GM19372 (cell line): ENCODE results near the gene BCKDK.

ENCODE experiments used
- ATAC-seq: cut with Tn5 transposase; IDR thresholded peaks from one replicate; pipeline ENCODE4 v1.9.1; 2021; ENCODE audit warnings: mild to moderate bottlenecking, low read depth, moderate library complexity; ENCODE audit not compliant: unreplicated experiment

The BCKDK gene

DNA sequence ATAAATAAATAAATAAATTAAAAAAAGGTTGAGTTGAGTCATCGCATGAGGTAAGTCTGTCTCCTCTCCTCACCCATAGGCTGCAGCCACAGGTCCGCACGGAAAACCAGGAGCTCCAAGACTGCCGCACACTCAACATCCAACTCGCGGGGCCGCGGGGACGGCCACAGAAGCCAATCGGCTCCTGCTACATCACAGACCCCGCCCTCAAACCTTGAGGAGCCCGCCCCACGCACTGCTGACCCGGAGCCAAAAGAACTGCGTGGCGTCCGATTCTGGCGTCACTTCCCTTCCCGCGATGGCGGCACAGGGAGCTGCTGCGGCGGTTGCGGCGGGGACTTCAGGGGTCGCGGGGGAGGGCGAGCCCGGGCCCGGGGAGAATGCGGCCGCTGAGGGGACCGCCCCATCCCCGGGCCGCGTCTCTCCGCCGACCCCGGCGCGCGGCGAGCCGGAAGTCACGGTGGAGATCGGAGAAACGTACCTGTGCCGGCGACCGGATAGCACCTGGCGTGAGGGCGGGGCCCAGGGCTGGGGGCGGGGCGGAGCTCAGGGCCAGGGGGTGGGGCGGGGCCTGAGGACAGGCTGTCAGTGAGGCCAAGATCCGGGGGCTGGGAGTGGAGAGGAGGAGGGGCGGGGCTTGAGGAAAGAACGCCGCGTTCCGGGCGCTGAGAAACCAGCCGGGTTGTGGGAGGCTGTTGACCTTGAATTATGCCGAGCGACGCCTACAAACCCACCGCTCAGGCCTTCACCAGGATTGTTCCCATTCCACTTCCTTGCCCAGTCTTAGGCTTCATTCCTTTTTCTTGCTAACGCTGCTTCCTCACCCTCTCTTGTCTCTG lies 9.4 kb downstream of the BCKDK start, which contains the start of gene KAT8:
Gene KAT8 (plus strand): TSS at position 281 of the 839 bp plus-strand sequence. CDS start 18 bp downstream, at position 299.
- peak; percentile 91 for ATAC-seq

DNA sequence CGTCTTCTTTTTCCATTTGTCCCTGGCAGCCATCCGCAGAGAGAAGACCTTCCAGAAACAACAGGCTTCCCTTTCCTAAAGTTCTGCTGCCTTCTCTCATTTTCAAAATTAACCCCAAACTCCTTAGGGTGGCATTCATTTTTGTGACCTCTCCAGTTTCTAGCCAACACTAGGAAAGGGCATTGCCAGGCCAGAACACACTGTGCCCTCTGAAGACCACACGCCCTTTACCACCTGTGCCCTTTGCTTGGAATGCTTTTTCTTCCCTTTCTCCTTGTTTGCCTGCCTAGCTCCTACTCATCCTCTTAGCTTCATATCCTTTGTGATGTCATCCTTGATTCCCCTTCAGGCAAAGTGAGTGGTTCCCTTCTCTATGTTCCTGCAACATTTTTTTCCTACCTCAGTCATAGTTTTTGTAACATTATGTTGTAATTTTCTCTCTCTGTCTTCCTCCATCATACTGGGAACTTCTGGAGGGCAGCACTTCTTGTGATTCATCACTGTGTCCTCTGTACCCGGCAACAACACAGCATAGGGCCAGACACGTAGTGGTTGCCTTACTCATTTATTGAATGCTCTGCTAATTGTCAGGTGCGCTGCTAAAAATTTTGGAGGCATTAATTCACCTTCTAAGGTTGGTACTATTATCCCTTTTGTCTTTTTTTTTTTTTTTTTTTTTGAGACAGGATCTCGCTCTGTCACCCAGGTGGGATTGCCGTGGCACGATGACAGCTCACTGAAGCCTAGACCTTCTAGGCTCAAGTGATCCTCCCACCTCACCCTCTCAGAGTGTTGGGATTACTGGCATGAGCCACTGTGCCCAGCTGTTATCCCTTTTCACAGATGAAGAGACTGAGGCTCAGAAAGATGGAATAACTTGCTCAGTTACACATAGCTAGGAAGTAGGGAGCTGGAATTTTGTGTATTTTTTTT lies 10.3 kb downstream of the BCKDK start:
- ATAC-seq: no peak

DNA sequence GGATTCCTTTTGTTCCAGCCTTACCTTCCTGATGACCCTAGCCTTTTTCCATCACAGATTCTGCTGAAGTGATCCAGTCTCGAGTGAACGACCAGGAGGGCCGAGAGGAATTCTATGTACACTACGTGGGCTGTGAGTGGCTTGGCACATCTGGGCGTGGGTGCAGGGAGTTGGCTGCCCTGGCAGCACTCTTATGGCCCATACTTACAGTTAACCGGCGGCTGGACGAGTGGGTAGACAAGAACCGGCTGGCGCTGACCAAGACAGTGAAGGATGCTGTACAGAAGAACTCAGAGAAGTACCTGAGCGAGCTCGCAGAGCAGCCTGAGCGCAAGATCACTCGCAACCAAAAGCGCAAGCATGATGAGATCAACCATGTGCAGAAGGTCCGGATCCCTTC lies 11.9 kb downstream of the BCKDK start:
- ATAC-seq: no peak

DNA sequence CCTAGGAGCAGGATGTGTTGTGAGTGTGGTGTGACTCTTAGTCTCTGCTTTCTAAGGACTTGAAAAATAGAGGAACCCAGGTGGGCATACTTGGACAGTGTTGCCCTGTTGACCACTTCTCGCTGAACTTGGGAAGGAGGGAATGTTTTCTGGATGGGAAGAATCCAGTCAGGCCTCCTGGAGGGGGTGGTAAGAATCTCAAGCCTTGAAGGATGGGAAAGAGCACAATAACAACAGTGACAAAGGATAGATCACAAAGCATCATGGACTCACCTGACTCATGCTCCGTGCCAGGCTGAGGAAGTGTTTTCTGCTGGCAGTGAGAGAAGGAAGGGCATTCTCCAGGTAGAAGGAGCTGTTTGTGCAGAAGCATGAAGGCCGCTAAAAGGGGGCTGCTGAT lies 17.7 kb downstream of the BCKDK start:
- ATAC-seq: no peak

DNA sequence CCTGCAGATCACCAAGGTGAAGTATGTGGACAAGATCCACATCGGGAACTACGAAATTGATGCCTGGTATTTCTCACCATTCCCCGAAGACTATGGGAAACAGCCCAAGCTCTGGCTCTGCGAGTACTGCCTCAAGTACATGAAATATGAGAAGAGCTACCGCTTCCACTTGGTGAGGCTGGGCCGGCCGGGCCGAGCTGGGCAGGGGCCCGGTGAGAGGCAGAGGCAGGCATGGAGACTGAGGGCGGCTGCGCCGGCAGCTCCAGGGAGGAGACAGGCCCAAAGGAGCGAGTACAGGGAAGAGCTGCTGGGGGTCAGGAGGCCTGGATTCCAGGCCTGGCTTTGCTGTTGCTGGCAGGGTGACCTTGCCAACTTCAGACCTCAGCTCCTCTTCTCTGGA lies 19.0 kb downstream of the BCKDK start:
- ATAC-seq: no peak

DNA sequence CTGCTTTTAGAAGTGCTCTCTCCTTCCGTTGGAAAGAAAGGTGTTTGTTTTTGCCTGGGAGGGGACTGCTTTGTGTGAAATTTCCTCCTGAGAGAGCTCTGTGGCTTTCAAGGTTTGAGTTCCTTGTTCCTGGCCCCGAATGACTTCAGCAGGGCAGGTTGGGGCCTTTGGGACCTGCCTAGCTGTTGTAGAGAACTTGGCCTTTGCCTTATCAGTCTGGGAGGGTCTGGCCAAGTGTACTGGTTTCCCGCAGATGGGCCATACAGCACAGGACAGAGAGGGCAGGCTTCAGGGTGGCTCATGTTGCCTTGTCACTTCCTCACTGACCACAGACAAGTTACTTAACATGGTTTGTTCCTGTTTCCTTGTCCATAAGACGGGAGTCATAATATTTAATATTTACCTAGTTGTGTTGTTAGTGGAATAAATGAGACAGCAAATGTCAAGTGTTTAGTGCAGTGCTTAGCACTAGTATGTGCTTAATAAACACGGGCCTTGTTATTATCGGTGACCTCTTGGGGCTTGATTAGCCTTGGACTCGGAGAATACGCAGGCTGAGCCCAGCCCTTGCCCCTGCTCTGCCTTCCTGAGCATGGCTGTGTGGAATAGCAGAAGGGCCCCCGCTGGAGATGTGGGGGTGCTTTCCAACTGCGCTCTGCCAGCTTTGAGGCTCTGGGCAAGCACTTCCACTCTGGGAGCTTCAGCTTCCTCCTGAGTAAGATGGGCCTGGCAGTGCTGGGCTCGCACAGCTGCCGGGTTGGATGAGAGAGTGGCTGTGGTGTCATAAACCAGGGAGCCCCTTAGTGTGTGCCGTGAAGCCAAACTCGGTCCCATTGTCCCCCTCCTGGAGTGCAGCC lies 20.8 kb downstream of the BCKDK start:
- ATAC-seq: no peak

DNA sequence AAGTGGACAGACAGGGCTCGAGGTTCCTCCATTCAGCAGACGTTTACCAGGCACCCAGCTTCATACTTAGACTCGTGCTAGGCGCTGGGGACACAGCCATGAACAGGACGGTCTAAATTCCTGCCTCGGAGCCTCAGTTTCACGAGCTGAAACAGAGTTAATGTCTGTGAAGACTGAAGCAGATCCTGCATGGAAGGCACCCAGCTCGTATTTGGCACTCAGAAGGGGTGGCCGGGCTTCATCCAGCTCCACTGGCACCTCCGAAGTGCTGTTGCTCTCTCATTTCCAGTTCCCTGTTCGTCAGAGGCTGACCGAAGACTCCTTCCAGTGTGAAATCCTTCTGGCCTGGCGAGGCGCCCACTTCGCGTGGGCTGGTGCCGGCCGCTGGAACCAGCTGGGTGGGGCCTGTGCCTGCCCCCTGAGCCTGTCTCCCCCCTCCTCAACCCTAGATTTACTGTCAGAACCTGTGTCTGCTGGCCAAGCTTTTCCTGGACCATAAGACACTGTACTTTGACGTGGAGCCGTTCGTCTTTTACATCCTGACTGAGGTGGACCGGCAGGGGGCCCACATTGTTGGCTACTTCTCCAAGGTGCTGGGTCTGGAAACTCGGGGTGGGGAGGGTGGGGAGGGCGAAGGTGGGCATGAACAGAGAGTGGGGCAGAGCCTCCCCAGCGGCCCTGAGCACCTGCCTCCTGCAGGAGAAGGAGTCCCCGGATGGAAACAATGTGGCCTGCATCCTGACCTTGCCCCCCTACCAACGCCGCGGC lies 21.6 kb downstream of the BCKDK start:
- no peak for ATAC-seq

DNA sequence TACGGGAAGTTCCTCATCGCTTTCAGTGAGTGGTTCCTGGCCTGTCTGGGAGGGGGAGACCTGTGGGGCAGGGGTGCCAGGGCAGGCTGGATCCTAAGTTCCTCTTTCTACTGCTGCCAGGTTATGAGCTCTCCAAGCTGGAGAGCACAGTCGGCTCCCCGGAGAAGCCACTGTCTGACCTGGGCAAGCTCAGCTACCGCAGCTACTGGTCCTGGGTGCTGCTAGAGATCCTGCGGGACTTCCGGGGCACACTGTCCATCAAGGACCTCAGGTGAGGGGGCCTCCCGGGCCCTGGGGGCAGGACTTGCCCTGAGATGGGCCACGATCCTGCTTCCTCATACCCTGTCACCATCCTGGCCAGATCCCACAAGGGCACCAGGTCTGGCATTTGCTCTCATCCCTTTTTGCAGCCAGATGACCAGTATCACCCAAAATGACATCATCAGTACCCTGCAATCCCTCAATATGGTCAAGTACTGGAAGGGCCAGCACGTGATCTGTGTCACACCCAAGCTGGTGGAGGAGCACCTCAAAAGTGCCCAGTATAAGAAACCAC lies 22.2 kb downstream of the BCKDK start:
- no peak for ATAC-seq

DNA sequence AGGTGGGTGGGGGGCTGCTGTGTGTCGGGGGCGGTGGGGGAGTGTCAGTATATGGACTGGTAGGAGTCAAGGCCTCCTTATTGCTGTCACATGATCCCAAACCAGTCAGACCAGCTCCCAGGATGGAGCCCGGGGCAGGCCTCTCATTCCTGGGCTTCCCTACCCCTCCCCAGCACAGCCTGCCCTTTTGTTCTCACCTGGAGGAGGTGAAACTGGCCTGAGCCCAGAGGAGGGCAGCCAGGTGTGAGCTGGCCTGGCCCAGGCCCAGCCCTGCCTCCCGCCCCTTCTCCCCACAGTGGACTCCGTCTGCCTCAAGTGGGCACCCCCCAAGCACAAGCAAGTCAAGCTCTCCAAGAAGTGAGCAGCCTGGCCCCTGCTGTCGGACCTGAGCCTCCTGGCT lies 22.7 kb downstream of the BCKDK start:
- no peak for ATAC-seq

DNA sequence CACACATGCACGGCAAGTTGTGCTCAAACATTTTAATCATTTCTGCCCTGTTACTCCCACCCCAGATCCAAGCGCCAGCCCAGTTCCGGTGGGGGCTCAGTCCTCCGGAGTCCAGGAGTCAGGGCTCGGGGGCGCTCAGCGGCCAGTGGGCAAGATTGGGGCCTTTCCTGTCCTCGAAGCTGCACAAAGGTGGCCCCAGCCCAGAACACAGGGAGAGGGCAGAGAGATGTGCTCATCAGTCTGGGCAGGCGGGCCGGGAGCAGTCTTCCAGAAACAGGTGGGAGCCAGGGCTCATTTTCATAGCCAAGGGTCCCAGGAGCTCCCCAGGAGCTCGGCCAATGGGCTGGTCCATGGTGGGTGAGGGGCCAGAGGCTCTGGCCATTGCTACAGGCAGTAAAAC lies 23.2 kb downstream of the BCKDK start:
- ATAC-seq: no peak

DNA sequence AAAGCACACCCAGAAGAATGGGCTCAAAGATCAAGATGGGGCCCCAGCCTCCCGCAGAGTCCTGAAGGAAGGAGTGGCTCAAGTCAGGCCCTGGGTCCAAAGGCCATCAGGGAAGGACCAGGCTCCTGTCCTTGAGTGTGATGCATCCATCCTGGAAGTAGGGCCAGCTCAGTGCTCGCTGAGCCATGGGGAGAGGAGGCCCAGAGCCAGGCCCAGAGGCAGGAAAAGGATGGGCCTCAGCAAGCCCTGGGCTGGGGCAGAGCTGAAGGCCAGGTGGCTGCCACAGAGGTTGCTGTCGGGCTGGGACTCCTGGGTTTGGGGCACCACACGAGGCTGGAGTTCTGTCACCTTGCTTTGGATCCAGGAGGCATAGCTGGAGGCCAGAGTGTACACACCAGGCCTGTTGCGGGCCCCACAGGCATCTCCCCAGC lies 23.7 kb downstream of the BCKDK start:
- ATAC-seq: no peak

DNA sequence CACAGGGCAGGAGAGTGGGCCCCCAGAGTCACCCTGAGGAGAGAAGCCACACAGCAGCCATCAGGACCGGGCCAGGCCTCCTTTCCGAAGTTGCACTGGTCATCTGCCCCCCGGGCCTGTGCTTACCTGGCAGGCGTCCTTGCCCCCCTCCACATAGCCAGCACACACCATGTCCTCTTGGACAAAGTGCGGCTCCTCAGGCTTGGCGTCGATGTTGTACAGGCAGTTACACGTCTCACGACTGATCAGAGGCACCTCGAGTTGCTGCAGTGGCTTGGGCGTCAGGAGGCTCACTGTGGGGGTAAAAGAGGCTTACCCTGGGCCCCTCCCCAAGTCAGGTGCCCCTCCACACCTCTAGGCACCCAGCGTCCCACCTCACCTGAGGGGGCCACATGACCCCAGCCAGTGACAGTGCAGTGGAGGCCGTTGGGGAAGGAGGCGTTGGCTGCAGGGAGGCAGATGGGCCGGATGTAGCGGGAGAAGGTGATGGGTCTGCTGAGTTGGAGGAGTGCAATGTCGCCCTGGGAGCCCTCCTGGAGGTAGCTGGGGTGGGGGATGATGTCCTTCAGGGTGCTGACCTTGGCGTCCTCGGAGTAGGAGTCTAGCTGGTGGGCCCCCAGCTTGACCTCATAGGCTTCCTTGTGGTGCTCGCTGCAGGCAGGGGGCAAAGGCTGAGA lies 24.3 kb downstream of the BCKDK start:
- no peak for ATAC-seq

DNA sequence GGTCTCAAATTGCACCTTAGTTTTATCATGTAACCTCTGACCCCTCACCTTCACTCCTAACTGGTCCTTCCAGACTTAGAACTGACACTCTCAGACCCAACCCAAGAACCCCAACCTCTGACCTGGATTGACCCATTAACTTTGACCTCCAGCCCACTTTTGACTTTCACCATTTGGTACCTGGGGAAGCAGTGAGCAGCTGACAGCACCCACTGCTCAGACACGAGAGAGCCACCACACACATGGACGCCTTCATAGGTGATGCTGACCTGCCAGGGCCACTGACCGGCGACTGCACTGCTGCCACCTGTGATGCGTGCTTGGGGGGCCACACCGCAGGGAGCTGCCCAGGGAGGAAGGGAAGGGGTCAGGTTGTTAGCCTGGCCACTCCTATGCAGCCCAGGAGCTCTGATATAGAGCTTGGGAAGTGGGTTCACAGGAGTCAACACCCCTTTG lies 24.9 kb downstream of the BCKDK start:
- ATAC-seq: no peak

DNA sequence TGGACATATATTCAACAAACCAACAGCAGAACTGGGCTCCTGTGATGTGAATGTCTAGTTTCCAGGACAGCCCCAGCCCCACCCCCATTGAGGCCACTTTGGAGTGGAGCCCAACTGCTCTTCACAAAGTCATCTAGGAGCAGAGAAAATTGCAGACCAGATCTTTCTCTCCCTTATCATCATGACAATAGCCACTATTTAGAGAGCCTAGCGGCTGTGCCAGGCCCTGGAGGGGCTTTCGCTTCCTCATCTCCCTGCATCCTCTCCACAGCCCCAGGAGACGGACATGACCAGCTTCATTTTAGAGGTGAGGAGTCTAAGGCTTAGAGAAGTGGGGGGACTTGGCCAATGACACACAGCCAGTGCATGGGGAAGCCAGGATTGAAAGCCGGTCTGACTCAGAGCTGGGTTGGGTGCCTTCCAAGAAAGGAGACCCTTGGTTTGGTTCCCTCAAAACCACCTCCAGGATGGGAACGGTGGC lies 25.9 kb downstream of the BCKDK start:
- ATAC-seq: no peak

DNA sequence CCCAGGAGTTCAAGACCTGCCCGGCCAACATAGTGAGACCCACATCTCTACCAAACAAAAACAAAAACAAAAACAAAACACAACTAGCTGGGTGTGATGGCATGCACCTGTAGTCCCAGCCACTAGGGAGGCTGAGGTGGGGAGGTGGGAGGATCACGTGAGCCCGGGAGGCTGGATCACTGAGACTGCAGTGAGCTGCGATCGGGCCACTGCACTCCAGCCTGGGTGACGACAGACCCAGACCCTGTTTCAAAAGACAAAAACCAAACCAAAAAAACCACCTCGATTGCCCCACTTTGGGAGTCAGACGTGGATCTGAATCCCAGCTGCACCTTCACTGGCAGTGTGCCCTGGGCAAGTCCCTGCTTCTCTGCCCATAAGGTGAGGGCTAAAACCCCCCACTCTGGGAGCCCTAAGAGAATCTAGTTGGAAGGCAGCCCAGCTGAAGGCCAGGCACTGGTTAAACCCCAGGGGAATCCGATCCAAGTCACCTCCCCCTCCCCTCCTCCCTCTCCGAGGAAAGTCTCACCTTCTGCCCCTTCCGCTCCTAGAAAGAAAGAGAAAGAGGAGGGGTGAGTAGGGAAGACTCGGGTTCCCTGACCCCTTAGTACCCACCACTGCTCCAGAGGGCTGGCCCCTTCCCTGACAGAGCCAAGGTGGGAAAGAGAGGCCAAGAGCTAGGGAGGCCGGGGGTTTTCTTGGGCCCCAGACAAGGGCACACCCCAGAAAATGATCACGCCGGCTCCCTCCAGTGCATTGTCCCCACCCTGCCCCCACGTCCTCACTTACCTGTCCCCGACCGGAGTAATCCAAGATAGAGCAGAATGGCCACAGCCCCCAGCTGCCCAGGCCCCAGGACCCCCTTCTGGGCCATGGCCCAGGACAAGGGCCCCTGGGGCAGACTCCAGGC lies 26.7 kb downstream of the BCKDK start:
- ATAC-seq: no peak

DNA sequence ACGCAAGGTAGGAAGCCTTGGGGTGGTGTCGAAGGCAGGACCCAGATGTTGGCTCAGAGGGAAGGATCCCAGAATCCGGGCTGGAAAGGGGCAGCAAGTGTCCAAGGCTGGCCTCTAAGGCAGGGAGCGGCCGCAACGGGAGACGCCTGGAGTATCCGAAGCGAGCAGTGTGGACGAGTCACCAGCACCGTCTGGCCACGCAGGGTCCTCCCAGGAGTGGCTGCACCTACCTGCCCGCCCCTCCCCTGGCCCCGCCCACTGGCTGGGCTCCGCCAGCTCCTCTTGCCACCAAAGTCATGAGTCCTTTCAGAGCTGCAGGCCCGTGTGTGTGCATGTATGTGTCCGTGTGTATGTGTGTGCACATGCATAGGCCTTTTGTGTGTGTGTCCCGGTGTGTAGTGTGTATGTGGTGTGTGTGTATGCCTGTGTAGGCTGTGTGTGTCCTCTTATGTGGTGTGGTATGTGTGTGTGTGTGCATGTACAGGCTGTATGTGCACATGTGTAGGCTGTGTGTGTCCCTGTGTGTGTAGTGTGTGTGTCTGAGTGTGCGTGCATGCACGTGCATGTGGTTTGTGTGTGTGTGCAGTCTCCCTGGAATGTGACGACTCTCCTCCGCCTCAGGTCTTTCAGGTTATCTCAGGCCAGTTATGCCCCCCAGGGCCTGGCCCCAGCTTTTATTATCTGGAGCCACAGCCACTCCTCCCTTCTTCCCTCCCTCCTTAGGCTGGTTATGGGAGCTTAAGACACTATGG lies 27.5 kb downstream of the BCKDK start, which contains the start of gene PRSS8:
Gene PRSS8 (minus strand): TSS at position 193 of the 752 bp plus-strand sequence. CDS start 229 bp downstream, outside the sequence.
- ATAC-seq: no peak

DNA sequence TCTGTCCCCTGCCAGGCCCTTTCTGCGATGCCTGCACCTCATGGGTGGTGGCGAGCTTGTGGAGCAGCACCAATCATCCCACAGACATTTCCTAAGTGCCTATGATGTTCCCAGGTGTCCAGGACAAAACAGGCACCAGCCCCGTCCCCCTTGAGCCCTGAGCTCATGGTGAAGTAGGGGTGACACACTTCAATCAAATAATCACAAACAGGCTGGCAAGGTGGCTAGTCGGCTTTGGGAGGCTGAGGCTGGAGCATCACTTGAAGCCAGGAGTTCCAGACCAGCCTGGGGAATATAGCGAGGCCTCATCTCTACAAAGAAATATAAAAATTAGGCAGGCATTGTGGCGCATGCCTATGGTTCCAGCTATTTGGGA lies 28.1 kb downstream of the BCKDK start:
- no peak for ATAC-seq
